Kidney epithelial cell (primary cell): ENCODE results near the gene IPPK. TPM values are rescaled to one million over a fixed set of nuclear protein-coding genes. Genes with fewer than 3 reads are reported as not detected.

ENCODE experiments used
- DNase-seq: peaks from one replicate; pipeline ENCODE4 v3.0.0-alpha.2; 2010; ENCODE audit warnings: low read depth
- H3K27me3 ChIP-seq: 2 replicates; pipeline ENCODE4 v1.6.0; 2011; ENCODE audit warnings: low read length; ENCODE audit not compliant: control insufficient read depth, insufficient read depth
- H3K36me3 ChIP-seq: 2 replicates; pipeline ENCODE4 v1.5.1; 2011; ENCODE audit warnings: low read length; ENCODE audit not compliant: control insufficient read depth, insufficient read depth
- H3K4me3 ChIP-seq: 2 replicates; pipeline ENCODE4 v1.5.1; 2011; ENCODE audit warnings: low read depth, mild to moderate bottlenecking, control low read depth, low read length
- CTCF ChIP-seq: IDR thresholded peaks from 2 replicates; pipeline ENCODE4 v1.5.1; 2011; ENCODE audit warnings: mild to moderate bottlenecking, moderate library complexity, low read length, control low read depth, inconsistent platforms; ENCODE audit not compliant: insufficient read depth, poor library complexity, severe bottlenecking
- total RNA-seq: library from RNA; depleted of rRNA; stranded (reverse); fragments of >200 nt; gene quantifications from 2 replicates; pipeline ENCODE4 v1.2.3, GENCODE V29; 2015

The IPPK gene
- total RNA-seq, 1 donor from 2014 or later = 8.5 TPM

- Histone ChIP-seq H3K27me3 (no peaks in the 10 kb centered on the region), H3K4me3 (no peak overlapping the region), H3K36me3 (peaks cover 5% of the 10 kb centered on the region)
- no peak for TF ChIP-seq CTCF
- no peak for DNase-seq
Measured at GRCh38 chr9:92642041-92642451, 27.9 kb downstream of the IPPK start.

- H3K27me3 ChIP-seq = no peaks in the 10 kb centered on the region
- no peak for TF ChIP-seq CTCF
- H3K4me3 ChIP-seq = no peak overlapping the region
- no peak for DNase-seq
- peaks cover 5% of the 10 kb centered on the region for H3K36me3 ChIP-seq
Measured at GRCh38 chr9:92641092-92641809, 28.7 kb downstream of the IPPK start.

- H3K27me3 ChIP-seq = no peaks in the 10 kb centered on the region
- H3K36me3 ChIP-seq = peaks cover 5% of the 10 kb centered on the region
- H3K4me3 ChIP-seq = no peak overlapping the region
- no peak for TF ChIP-seq CTCF
- DNase-seq = no peak
Measured at GRCh38 chr9:92640398-92641091, 29.4 kb downstream of the IPPK start.

GRCh38 chr9:92639791-92640271 lies 30.1 kb downstream of the IPPK start:
- no peak for DNase-seq
- no peak overlapping the region for H3K4me3 ChIP-seq
- no peak for TF ChIP-seq CTCF
- peaks cover 6% of the 10 kb centered on the region for H3K36me3 ChIP-seq
- no peaks in the 10 kb centered on the region for H3K27me3 ChIP-seq

GRCh38 chr9:92639124-92639523 lies 30.8 kb downstream of the IPPK start:
- Histone ChIP-seq H3K4me3 (no peak overlapping the region), H3K36me3 (peaks cover 4% of the 10 kb centered on the region), H3K27me3 (no peaks in the 10 kb centered on the region)
- TF ChIP-seq CTCF = no peak
- no peak for DNase-seq
